Measurements from ENCODE around the gene ZXDC. TPM values are rescaled to one million over a fixed set of nuclear protein-coding genes. Genes with fewer than 3 reads are reported as not detected.

Gene ZXDC
- total RNA-seq, 1 donor from 2014 or later: 25.4 TPM

- TF ChIP-seq CTCF (IDR thresholded peaks at IDR 0.05; ENCODE audit: unreplicated experiment): no peak
- no peaks in the 10 kb centered on the region for H3K9me3 Mint-ChIP-seq (ENCODE audit: unreplicated experiment)
- H3K27me3 Mint-ChIP-seq (ENCODE audit: unreplicated experiment): peaks cover 7% of the 10 kb centered on the region
- H3K4me1 Mint-ChIP-seq (ENCODE audit: unreplicated experiment): peaks cover 2% of the 10 kb centered on the region
- H3K27ac Mint-ChIP-seq (ENCODE audit: unreplicated experiment): no peak overlapping the region
- peaks cover 47% of the 10 kb centered on the region for H3K36me3 Mint-ChIP-seq (ENCODE audit: low read depth, unreplicated experiment)
- no peak for DNase-seq (ENCODE audit: low spot score)
- H3K4me3 Mint-ChIP-seq (ENCODE audit: unreplicated experiment): no peak overlapping the region
Observed at GRCh38 chr3:126464997-126465396, 10.7 kb downstream of the ZXDC start.

GRCh38 chr3:126464494-126464893 is 11.2 kb downstream of the ZXDC start:
- peaks cover 42% of the 10 kb centered on the region for H3K36me3 Mint-ChIP-seq (ENCODE audit: low read depth, unreplicated experiment)

GRCh38 chr3:126464093-126464492 is 11.6 kb downstream of the ZXDC start:
- H3K4me3 Mint-ChIP-seq (ENCODE audit: unreplicated experiment): no peak overlapping the region
- H3K9me3 Mint-ChIP-seq (ENCODE audit: unreplicated experiment): no peaks in the 10 kb centered on the region
- no peak overlapping the region for H3K27ac Mint-ChIP-seq (ENCODE audit: unreplicated experiment)
- H3K4me1 Mint-ChIP-seq (ENCODE audit: unreplicated experiment): no peaks in the 10 kb centered on the region
- DNase-seq (ENCODE audit: low spot score): no peak
- TF ChIP-seq CTCF (IDR thresholded peaks at IDR 0.05; ENCODE audit: unreplicated experiment): no peak
- H3K27me3 Mint-ChIP-seq (ENCODE audit: unreplicated experiment): peaks cover 4% of the 10 kb centered on the region
- peaks cover 38% of the 10 kb centered on the region for H3K36me3 Mint-ChIP-seq (ENCODE audit: low read depth, unreplicated experiment)

More at GRCh38 chr3:126464494-126464893, 11.2 kb downstream of the ZXDC start:
- Mint-ChIP-seq H3K4me1 (ENCODE audit: unreplicated experiment) (peaks cover under 1% of the 10 kb centered on the region), H3K27me3 (ENCODE audit: unreplicated experiment) (peaks cover 4% of the 10 kb centered on the region), H3K9me3 (ENCODE audit: unreplicated experiment) (no peaks in the 10 kb centered on the region), H3K4me3 (ENCODE audit: unreplicated experiment) (no peak overlapping the region), H3K27ac (ENCODE audit: unreplicated experiment) (no peak overlapping the region)
- TF ChIP-seq CTCF (IDR thresholded peaks at IDR 0.05; ENCODE audit: unreplicated experiment): no peak
- no peak for DNase-seq (ENCODE audit: low spot score)

GRCh38 chr3:126463521-126463920 is 12.2 kb downstream of the ZXDC start:
- Mint-ChIP-seq H3K9me3 (ENCODE audit: unreplicated experiment) (no peaks in the 10 kb centered on the region), H3K4me1 (ENCODE audit: unreplicated experiment) (no peaks in the 10 kb centered on the region), H3K36me3 (ENCODE audit: low read depth, unreplicated experiment) (peaks cover 32% of the 10 kb centered on the region)

More at GRCh38 chr3:126463521-126463920, 12.2 kb downstream of the ZXDC start:
- no peak overlapping the region for H3K27ac Mint-ChIP-seq (ENCODE audit: unreplicated experiment)
- H3K4me3 Mint-ChIP-seq (ENCODE audit: unreplicated experiment): no peak overlapping the region
- DNase-seq (ENCODE audit: low spot score): no peak
- peaks cover 4% of the 10 kb centered on the region for H3K27me3 Mint-ChIP-seq (ENCODE audit: unreplicated experiment)
- no peak for TF ChIP-seq CTCF (IDR thresholded peaks at IDR 0.05; ENCODE audit: unreplicated experiment)
